DOHH2 (cell line): Measurements from ENCODE around the gene IGFALS.

ENCODE experiments used
- H3F3A ChIP-seq: fragments of 200-600 bp; sonication (generic), shearing (Covaris generic); 2 replicates; pipeline ENCODE4 v1.6.0; 2016; ENCODE audit warnings: antibody characterized with exemption, mild to moderate bottlenecking; ENCODE audit not compliant: control insufficient read depth, insufficient read depth
- H3K27ac ChIP-seq: fragments of 200-600 bp; sonication (generic); 2 replicates; pipeline ENCODE4 v1.5.1; 2014; ENCODE audit warnings: low read depth, mild to moderate bottlenecking, low read length, moderate library complexity
- H3K27me3 ChIP-seq: fragments of 200-600 bp; sonication (generic); 2 replicates; pipeline ENCODE4 v1.6.1; 2014; ENCODE audit warnings: mild to moderate bottlenecking, low read length, mixed read lengths; ENCODE audit not compliant: control insufficient read depth
- H3K36me3 ChIP-seq: fragments of 200-600 bp; sonication (generic); 2 replicates; pipeline ENCODE4 v1.6.1; 2014; ENCODE audit warnings: mild to moderate bottlenecking, low read length, moderate library complexity, mixed read lengths; ENCODE audit not compliant: control insufficient read depth
- H3K4me1 ChIP-seq: fragments of 200-600 bp; sonication (generic); 2 replicates; pipeline ENCODE4 v1.6.1; 2014; ENCODE audit warnings: mild to moderate bottlenecking, low read length, mixed read lengths; ENCODE audit not compliant: control insufficient read depth
- H3K4me2 ChIP-seq: fragments of 200-600 bp; sonication (generic); 2 replicates; pipeline ENCODE4 v1.6.0; 2014; ENCODE audit warnings: mild to moderate bottlenecking, low read length, moderate library complexity
- H3K4me3 ChIP-seq: fragments of 200-600 bp; sonication (generic); 2 replicates; pipeline ENCODE4 v1.5.1; 2014; ENCODE audit warnings: mild to moderate bottlenecking, low read length, mixed read lengths
- H3K79me2 ChIP-seq: fragments of 200-600 bp; sonication (generic); 2 replicates; pipeline ENCODE4 v1.6.1; 2014; ENCODE audit warnings: mild to moderate bottlenecking, low read length, mixed read lengths; ENCODE audit not compliant: control insufficient read depth
- H3K9me2 ChIP-seq: fragments of 200-600 bp; sonication (generic); replicated peaks from 2 replicates; pipeline ENCODE4 v1.6.1; 2014; ENCODE audit warnings: mild to moderate bottlenecking, low read length, mixed read lengths; ENCODE audit not compliant: control insufficient read depth
- H3K9me3 ChIP-seq: fragments of 200-600 bp; sonication (generic); 2 replicates; pipeline ENCODE4 v1.6.1; 2014; ENCODE audit warnings: antibody characterized with exemption, low read length, mixed read lengths; ENCODE audit not compliant: control insufficient read depth, insufficient read depth
- H4K20me1 ChIP-seq: fragments of 200-600 bp; sonication (generic); 2 replicates; pipeline ENCODE4 v1.6.0; 2014; ENCODE audit warnings: low read depth, mild to moderate bottlenecking, antibody characterized with exemption, low read length, moderate library complexity; ENCODE audit not compliant: control insufficient read depth, insufficient read depth
- EZH2phosphoT487 ChIP-seq: fragments of 200-600 bp; sonication (generic); IDR thresholded peaks from 2 replicates; pipeline ENCODE4 v1.6.1; 2017; ENCODE audit warnings: borderline replicate concordance, mild to moderate bottlenecking, antibody characterized with exemption, low read length, moderate library complexity, mixed read lengths
- TF ChIP-seq, protein P1 (sequence below): fragments of 200-600 bp; sonication (generic); IDR thresholded peaks from one replicate; pipeline ENCODE4 v1.5.1; 2014; ENCODE audit warnings: antibody characterized with exemption, mild to moderate bottlenecking, low read depth, low read length; ENCODE audit not compliant: poor library complexity, severe bottlenecking

The IGFALS gene

DNA sequence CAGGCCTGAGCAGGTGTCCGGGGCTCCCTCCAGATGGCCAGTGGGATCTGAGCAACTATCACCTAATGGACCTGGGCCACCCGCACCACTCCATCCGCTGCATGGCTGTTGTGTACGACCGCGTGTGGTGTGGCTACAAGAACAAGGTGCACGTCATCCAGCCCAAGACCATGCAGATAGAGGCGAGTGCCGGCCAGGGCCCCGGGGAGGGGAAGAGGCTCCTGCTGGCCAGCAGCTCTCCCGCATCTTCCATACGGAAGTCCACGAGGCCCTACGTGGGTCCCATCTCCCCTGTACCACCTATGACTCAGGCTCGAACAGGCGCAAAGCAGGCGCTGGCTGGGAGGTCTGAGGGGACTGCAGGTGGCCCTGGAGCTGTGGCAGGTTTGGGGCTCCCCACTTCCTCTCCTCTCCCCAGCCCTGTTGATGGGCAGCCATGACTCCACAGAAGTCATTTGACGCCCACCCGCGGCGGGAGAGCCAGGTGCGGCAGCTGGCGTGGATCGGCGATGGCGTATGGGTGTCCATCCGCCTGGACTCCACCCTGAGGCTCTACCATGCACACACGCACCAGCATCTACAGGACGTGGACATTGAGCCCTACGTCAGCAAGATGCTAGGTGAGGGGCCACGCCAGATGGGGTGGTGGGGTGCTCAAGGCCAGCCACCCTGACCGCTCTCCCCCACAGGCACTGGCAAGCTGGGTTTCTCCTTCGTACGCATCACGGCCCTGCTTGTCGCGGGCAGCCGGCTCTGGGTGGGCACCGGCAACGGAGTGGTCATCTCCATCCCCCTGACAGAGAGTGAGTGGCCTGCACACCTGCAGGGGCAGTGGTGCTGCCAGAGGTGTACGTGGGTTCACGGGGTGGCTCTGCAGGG is 26.1 kb downstream of the IGFALS start:
- H3K4me2 ChIP-seq, result no peak overlapping the region
- no peaks in the 10 kb centered on the region for H3K27me3 ChIP-seq
- H3K9me2 ChIP-seq, result no peaks in the 10 kb centered on the region
- H3K4me3 ChIP-seq, result no peak overlapping the region
- H3F3A ChIP-seq, result peaks cover 16% of the 10 kb centered on the region
- no peaks in the 10 kb centered on the region for H4K20me1 ChIP-seq
- TF ChIP-seq, protein P1, sequence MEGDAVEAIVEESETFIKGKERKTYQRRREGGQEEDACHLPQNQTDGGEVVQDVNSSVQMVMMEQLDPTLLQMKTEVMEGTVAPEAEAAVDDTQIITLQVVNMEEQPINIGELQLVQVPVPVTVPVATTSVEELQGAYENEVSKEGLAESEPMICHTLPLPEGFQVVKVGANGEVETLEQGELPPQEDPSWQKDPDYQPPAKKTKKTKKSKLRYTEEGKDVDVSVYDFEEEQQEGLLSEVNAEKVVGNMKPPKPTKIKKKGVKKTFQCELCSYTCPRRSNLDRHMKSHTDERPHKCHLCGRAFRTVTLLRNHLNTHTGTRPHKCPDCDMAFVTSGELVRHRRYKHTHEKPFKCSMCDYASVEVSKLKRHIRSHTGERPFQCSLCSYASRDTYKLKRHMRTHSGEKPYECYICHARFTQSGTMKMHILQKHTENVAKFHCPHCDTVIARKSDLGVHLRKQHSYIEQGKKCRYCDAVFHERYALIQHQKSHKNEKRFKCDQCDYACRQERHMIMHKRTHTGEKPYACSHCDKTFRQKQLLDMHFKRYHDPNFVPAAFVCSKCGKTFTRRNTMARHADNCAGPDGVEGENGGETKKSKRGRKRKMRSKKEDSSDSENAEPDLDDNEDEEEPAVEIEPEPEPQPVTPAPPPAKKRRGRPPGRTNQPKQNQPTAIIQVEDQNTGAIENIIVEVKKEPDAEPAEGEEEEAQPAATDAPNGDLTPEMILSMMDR, result no peak
- no peak for TF ChIP-seq EZH2phosphoT487
- no peak overlapping the region for H3K27ac ChIP-seq
- peaks cover 20% of the 10 kb centered on the region for H3K79me2 ChIP-seq
- H3K9me3 ChIP-seq, result no peaks in the 10 kb centered on the region
- H3K36me3 ChIP-seq, result peaks cover 88% of the 10 kb centered on the region
- peaks cover 10% of the 10 kb centered on the region for H3K4me1 ChIP-seq

- Histone ChIP-seq H3K4me1 (peaks cover 10% of the 10 kb centered on the region), H3K27me3 (no peaks in the 10 kb centered on the region), H3K4me3 (no peak overlapping the region), H3K27ac (no peak overlapping the region), H3K9me3 (no peaks in the 10 kb centered on the region), H3K9me2 (no peaks in the 10 kb centered on the region), H3K79me2 (peaks cover 14% of the 10 kb centered on the region), H3K4me2 (no peak overlapping the region), H3K36me3 (peaks cover 88% of the 10 kb centered on the region), H3F3A (peaks cover 10% of the 10 kb centered on the region), H4K20me1 (no peaks in the 10 kb centered on the region)
- TF ChIP-seq, protein P1, result no peak
- no peak for TF ChIP-seq EZH2phosphoT487
Observed at GRCh38 chr16:1766701-1767100, 26.8 kb downstream of the IGFALS start.

GRCh38 chr16:1766231-1766630 is 27.3 kb downstream of the IGFALS start:
- Histone ChIP-seq H3F3A (peaks cover 10% of the 10 kb centered on the region), H4K20me1 (no peaks in the 10 kb centered on the region), H3K27ac (no peak overlapping the region), H3K27me3 (no peaks in the 10 kb centered on the region), H3K79me2 (peaks cover 10% of the 10 kb centered on the region), H3K9me2 (no peaks in the 10 kb centered on the region), H3K36me3 (peaks cover 88% of the 10 kb centered on the region), H3K9me3 (no peaks in the 10 kb centered on the region), H3K4me1 (peaks cover 10% of the 10 kb centered on the region), H3K4me3 (no peak overlapping the region), H3K4me2 (no peak overlapping the region)
- TF ChIP-seq EZH2phosphoT487, result no peak
- TF ChIP-seq, protein P1, result no peak
